ENCODE results near the gene EZH1.

The EZH1 gene

DNA sequence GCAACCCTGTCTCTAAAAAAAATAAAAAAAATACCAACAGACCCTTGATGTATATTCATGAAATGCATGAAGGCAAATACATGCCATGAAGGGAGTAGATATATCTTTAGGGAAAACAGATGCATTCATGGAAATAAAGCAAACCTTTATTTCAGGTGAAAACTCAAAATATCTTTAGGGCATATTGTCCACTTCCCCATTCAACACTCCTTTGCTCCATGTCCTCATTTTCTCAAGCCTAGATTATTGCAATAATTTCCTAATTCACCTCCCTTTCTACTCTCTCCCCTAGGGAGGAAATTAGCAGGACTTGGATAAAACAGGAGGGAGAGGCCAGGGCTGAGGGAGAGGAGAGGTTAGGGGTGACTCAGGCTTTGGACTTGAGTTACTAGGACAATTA is 22.7 kb upstream of the EZH1 start:
- peaks cover under 1% of the 10 kb centered on the region for H3K27me3 ChIP-seq (ENCODE audit: control insufficient read depth, insufficient read depth, low read length)
- H3K4me3 ChIP-seq (ENCODE audit: low read length), result no peak overlapping the region
- peaks cover 9% of the 10 kb centered on the region for H3K4me1 ChIP-seq (ENCODE audit: control insufficient read depth, low read depth, low read length)
- no peaks in the 10 kb centered on the region for H3K9me3 ChIP-seq (ENCODE audit: control insufficient read depth, low read depth, low read length)
- H3K9ac ChIP-seq (ENCODE audit: low read length), result no peak overlapping the region
- H3K27ac ChIP-seq (ENCODE audit: low read length), result no peak overlapping the region
- H3K36me3 ChIP-seq (ENCODE audit: control insufficient read depth, low read depth, low read length), result no peaks in the 10 kb centered on the region

DNA sequence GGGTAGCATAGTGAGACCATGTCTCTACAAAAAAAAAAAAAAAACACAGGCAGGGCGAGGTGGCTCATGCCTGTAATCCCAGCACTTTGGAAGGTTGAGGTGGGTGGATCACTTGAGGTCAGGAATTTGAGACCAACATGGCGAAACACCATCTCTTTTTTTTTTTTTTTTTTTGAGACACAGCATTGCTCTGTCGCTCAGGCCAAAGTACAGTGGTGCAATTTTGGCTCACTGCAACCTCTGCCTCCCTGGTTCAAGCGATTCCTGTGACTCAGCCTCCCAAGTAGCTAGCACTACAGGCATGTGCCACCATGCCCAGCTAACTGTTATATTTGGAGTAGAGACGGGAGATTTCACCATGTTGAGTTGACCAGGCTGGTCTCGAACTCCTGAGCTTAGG is 21.3 kb upstream of the EZH1 start:
- no peak overlapping the region for H3K27ac ChIP-seq (ENCODE audit: low read length)
- peaks cover 9% of the 10 kb centered on the region for H3K4me1 ChIP-seq (ENCODE audit: control insufficient read depth, low read depth, low read length)
- no peak overlapping the region for H3K4me3 ChIP-seq (ENCODE audit: low read length)
- H3K36me3 ChIP-seq (ENCODE audit: control insufficient read depth, low read depth, low read length), result no peaks in the 10 kb centered on the region
- H3K9ac ChIP-seq (ENCODE audit: low read length), result no peak overlapping the region
- no peaks in the 10 kb centered on the region for H3K9me3 ChIP-seq (ENCODE audit: control insufficient read depth, low read depth, low read length)
- H3K27me3 ChIP-seq (ENCODE audit: control insufficient read depth, insufficient read depth, low read length), result peaks cover 14% of the 10 kb centered on the region

DNA sequence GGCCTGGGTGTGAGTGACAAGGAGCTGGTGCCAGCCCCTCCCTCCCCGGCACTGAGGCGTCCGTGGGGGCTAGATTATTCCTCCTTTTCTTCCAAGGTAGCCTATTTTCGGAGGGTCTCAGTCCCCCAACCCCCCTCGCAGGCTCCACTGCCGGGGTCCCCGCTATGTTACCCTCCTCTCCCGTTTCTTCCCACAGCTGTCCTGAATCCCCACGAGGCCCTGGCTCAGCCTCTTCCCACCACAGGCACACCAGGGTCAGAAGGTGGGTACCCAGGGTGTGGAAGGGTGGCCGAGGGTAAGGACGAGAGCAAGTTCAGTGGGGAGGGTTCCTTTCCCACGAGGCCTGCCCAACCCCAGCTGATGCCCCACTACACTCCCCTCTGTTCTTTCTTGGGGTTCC is 16.8 kb upstream of the EZH1 start:
- Histone ChIP-seq H3K27me3 (ENCODE audit: control insufficient read depth, insufficient read depth, low read length) (peaks cover 30% of the 10 kb centered on the region), H3K36me3 (ENCODE audit: control insufficient read depth, low read depth, low read length) (no peaks in the 10 kb centered on the region), H3K27ac (ENCODE audit: low read length) (no peak overlapping the region), H3K4me3 (ENCODE audit: low read length) (peak overlapping the region; percentile 69), H3K9ac (ENCODE audit: low read length) (no peak overlapping the region), H3K4me1 (ENCODE audit: control insufficient read depth, low read depth, low read length) (peaks cover 14% of the 10 kb centered on the region), H3K9me3 (ENCODE audit: control insufficient read depth, low read depth, low read length) (no peaks in the 10 kb centered on the region)

DNA sequence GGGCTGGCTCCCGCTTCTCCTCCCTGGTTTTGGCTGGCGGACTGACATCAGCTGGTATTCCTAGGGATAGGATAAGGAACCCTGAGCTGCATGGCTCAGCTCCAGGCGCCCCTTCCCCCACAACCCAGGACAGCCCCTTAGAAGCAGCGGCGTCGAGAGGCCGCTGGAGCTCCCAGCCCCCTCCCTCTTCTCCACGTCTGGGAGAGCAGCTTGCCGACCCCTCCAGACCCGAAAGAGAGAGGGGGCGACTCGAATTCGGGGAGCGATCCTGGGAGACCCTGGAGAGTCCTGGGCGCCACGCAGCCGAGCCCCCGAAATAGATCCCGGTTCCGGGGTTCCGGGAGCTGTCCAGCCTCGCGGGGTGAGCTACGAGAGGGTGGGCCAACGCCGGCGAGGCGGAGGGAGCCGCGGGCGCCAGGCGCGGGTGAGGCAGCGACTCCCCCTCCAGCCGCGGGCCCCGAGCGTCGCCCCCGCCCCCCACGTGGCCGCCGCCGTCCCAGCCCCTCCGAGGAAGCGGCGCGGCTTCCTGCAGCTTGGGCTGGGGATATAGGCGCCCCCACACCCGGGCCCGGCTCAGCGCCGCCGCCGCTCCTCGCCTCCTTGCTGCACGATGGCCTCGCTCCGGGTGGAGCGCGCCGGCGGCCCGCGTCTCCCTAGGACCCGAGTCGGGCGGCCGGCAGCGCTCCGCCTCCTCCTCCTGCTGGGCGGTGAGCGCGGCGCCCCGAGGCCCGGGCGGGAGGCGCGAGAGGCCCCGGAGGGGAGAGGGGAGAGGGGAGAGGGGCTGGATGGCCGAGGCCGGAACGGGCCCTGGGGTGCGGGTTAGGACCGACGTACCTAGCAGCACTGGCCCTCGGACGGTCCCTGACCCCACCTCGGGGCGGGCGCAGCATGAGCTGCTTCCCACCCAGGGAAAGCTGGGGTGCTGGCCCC is 16.1 kb upstream of the EZH1 start, which contains the start of gene RAMP2:
Gene RAMP2 (plus strand): TSS at position 576 of the 930 bp plus-strand sequence. CDS start 35 bp downstream, at position 611.
- H3K27ac ChIP-seq (ENCODE audit: low read length), result no peak within 1 kb of the TSS
- peaks cover 30% of the 10 kb centered on the region for H3K27me3 ChIP-seq (ENCODE audit: control insufficient read depth, insufficient read depth, low read length)
- H3K9me3 ChIP-seq (ENCODE audit: control insufficient read depth, low read depth, low read length), result no peaks in the 10 kb centered on the region
- peaks cover 14% of the 10 kb centered on the region for H3K4me1 ChIP-seq (ENCODE audit: control insufficient read depth, low read depth, low read length)
- no peaks in the 10 kb centered on the region for H3K36me3 ChIP-seq (ENCODE audit: control insufficient read depth, low read depth, low read length)
- peak within 1 kb of the TSS; percentile 69 for H3K4me3 ChIP-seq (ENCODE audit: low read length)
- H3K9ac ChIP-seq (ENCODE audit: low read length), result no peak within 1 kb of the TSS

GRCh38 chr17:42759982-42760651 is 15.3 kb upstream of the EZH1 start:
- Histone ChIP-seq H3K9me3 (ENCODE audit: control insufficient read depth, low read depth, low read length) (no peaks in the 10 kb centered on the region), H3K36me3 (ENCODE audit: control insufficient read depth, low read depth, low read length) (no peaks in the 10 kb centered on the region), H3K27ac (ENCODE audit: low read length) (no peak overlapping the region), H3K9ac (ENCODE audit: low read length) (no peak overlapping the region), H3K27me3 (ENCODE audit: control insufficient read depth, insufficient read depth, low read length) (peaks cover 30% of the 10 kb centered on the region), H3K4me1 (ENCODE audit: control insufficient read depth, low read depth, low read length) (peaks cover 14% of the 10 kb centered on the region), H3K4me3 (ENCODE audit: low read length) (peak overlapping the region; percentile 69)

GRCh38 chr17:42754782-42755181 is 9.9 kb upstream of the EZH1 start:
- no peaks in the 10 kb centered on the region for H3K4me1 ChIP-seq (ENCODE audit: control insufficient read depth, low read depth, low read length)
- no peaks in the 10 kb centered on the region for H3K9me3 ChIP-seq (ENCODE audit: control insufficient read depth, low read depth, low read length)
- H3K27ac ChIP-seq (ENCODE audit: low read length), result no peak overlapping the region
- H3K27me3 ChIP-seq (ENCODE audit: control insufficient read depth, insufficient read depth, low read length), result peaks cover 5% of the 10 kb centered on the region
- H3K4me3 ChIP-seq (ENCODE audit: low read length), result no peak overlapping the region
- H3K9ac ChIP-seq (ENCODE audit: low read length), result no peak overlapping the region
- H3K36me3 ChIP-seq (ENCODE audit: control insufficient read depth, low read depth, low read length), result no peaks in the 10 kb centered on the region

GRCh38 chr17:42751628-42752027 is 6.8 kb upstream of the EZH1 start:
- Histone ChIP-seq H3K4me1 (ENCODE audit: control insufficient read depth, low read depth, low read length) (peaks cover 10% of the 10 kb centered on the region), H3K27me3 (ENCODE audit: control insufficient read depth, insufficient read depth, low read length) (peaks cover 11% of the 10 kb centered on the region), H3K9me3 (ENCODE audit: control insufficient read depth, low read depth, low read length) (no peaks in the 10 kb centered on the region), H3K4me3 (ENCODE audit: low read length) (no peak overlapping the region), H3K9ac (ENCODE audit: low read length) (no peak overlapping the region), H3K36me3 (ENCODE audit: control insufficient read depth, low read depth, low read length) (no peaks in the 10 kb centered on the region), H3K27ac (ENCODE audit: low read length) (no peak overlapping the region)

GRCh38 chr17:42750739-42751344 is 6.0 kb upstream of the EZH1 start:
- peaks cover 18% of the 10 kb centered on the region for H3K27me3 ChIP-seq (ENCODE audit: control insufficient read depth, insufficient read depth, low read length)
- no peak overlapping the region for H3K9ac ChIP-seq (ENCODE audit: low read length)
- H3K36me3 ChIP-seq (ENCODE audit: control insufficient read depth, low read depth, low read length), result no peaks in the 10 kb centered on the region
- H3K4me1 ChIP-seq (ENCODE audit: control insufficient read depth, low read depth, low read length), result peaks cover 10% of the 10 kb centered on the region
- no peaks in the 10 kb centered on the region for H3K9me3 ChIP-seq (ENCODE audit: control insufficient read depth, low read depth, low read length)
- no peak overlapping the region for H3K27ac ChIP-seq (ENCODE audit: low read length)
- no peak overlapping the region for H3K4me3 ChIP-seq (ENCODE audit: low read length)

DNA sequence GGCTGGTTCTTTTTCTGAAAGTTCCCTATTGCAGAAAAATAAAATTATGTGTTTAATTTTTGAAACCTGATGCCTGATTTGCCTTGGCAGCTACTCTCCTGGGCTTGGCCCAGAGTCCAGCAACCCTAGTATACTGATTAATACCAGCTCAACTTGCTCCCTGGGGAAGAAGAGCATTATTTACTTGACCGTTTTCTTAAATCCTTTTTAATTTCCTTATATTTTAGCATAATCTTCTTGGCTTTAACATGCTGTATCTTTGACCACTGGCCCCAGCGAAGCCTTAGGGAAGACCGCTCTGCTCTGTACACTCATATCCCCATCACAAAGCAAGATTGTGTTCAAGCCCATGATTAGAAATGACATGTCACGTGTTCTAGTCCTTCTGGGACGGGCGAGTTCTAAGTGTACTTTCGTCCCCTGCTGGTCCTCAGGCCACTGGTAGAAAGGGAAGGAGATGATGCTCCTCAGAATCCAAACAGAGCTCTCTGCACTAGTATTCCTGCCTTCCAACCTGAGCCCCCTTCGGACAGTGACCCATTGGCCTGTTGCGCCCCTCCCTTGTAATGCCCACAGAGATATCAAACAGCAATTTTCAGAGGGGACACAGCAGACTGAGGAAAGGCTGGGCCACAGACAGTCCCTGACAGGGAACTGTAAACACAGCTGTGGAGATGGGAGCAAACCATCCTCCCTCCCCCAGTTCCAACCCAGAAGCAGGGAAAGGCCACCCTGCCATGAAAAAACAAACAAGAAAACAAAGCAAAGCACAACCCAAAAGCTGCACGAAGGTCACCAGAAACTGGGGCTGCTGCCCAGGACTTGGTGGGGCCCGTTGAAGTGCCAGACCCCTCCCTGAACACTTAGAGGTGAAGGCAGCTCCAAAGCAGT is 4.3 kb upstream of the EZH1 start:
- H3K9me3 ChIP-seq (ENCODE audit: control insufficient read depth, low read depth, low read length), result peaks cover 4% of the 10 kb centered on the region
- H3K4me1 ChIP-seq (ENCODE audit: control insufficient read depth, low read depth, low read length), result peaks cover 10% of the 10 kb centered on the region
- peaks cover 28% of the 10 kb centered on the region for H3K27me3 ChIP-seq (ENCODE audit: control insufficient read depth, insufficient read depth, low read length)
- no peak overlapping the region for H3K27ac ChIP-seq (ENCODE audit: low read length)
- no peaks in the 10 kb centered on the region for H3K36me3 ChIP-seq (ENCODE audit: control insufficient read depth, low read depth, low read length)
- no peak overlapping the region for H3K4me3 ChIP-seq (ENCODE audit: low read length)
- no peak overlapping the region for H3K9ac ChIP-seq (ENCODE audit: low read length)

DNA sequence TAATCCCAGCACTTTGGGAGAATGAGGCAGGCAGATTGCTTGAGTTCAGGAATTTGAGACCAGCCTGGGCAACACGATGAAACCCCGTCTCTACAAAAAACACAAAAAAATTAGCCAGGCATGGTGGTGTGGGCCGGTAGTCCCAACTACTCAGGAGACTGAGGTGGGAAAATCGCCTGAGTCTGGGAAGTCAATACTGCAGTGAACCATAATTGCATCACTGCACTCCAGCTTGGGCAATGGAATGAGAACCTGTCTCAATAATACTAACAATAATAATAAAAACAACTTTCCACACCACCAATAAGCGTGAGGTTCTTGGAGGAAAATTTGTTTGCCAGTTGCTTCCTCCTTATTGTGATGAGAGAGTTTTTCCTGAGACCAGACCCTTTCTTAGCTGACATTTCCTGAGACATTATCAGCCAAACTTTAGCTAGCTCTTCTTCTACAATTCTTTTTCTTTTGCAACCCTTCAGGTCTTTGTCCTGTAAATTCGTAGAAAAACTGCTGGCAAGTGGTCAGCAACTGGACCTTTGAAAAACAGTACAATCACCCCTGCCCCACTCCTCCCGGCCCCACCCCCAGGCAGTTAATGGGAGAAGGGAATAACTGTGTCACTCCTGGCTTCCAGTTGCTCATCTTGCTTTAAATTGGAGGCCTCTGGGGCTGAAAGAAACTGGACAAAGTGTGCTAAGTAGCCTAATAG is 3.5 kb upstream of the EZH1 start:
- Histone ChIP-seq H3K36me3 (ENCODE audit: control insufficient read depth, low read depth, low read length) (no peaks in the 10 kb centered on the region), H3K4me3 (ENCODE audit: low read length) (no peak overlapping the region), H3K27ac (ENCODE audit: low read length) (no peak overlapping the region), H3K27me3 (ENCODE audit: control insufficient read depth, insufficient read depth, low read length) (peaks cover 28% of the 10 kb centered on the region), H3K9ac (ENCODE audit: low read length) (no peak overlapping the region), H3K4me1 (ENCODE audit: control insufficient read depth, low read depth, low read length) (peaks cover 16% of the 10 kb centered on the region), H3K9me3 (ENCODE audit: control insufficient read depth, low read depth, low read length) (peaks cover 4% of the 10 kb centered on the region)
